OCI-M2 (cell line): ENCODE results near the gene COG2.

Experiments used
- DNase-seq: peaks from one replicate; lab custom pipeline; 2025; ENCODE audit not compliant: unreplicated experiment; lab: John Stamatoyannopoulos, UW

COG2 gene

DNA sequence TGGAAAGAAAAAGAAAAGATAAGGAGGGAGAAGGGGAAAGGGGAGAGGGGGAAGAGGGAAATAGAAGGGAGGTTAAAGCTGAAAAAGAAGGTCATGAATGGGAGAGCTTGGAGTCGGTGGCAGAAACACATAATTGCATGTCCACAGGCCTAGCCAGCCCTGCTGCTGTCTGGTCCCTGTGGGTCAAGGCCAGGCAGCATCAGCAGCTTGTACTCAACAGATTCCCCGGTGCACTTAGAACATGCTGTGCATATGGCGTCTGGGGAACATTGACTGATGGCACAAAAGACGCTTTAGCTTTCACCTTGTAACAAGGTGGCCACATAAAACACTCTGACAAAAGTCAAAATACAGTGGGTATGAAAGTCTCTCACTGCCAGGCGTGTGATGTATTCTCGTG, 25.9 kb downstream of the COG2 start:
- DNase-seq: no peak

DNA sequence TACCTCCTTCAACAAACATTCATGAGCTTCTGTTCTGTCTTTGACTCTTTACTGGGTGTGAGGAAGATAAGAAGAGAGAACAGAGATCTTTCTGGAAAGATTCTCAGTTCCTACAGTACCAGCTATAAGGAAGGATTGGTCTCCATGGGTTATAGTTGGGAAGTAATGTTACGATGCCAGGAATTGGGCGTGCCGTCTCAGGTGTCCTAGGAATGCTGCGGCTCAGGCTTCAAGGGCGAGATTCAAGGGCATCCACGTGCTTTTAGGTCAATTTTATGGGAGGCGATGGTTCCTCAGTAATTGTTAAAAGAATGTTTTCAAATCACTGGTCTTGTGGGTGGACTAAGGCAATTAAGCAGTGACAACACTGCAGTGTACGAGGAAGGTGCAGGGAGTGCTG, 27.3 kb downstream of the COG2 start:
- DNase-seq: no peak

DNA sequence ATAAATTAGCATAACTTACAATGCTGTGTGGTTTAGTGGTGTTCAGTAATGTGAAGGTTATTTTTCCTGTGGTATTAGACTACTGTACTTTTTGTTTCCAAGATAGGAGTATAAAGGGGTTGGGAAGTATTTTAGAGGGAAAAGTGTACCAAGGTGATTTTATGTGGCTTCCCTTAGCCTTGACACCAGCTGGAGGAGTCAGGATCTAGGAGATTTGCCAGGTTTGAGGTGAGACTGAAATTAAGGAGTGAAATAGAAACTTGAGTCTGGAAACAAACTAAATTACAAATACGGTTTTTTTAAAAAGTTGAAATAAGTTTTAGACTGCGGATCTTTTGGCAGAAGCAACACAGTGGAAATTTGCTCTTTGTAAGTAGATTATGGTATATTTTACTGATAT, 32.3 kb downstream of the COG2 start:
- DNase-seq: no peak

DNA sequence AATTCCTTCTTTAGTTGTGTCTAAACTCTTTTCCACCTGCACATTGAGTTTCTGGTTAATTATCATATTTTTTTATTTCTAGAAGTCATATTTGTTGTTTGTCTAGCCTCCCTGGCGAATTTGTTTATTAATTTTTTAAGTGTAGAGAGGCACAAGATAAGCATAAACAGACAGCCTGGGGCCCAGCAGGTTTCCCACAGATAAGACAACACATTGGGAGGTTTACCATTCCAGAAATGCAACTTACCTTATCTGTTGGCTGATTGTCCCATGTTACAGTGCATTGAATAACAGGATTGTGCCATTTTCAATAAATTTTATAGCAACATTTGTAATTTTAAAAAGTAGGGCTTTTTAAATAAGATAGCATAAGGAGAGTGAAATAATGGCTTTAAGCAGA, 34.9 kb downstream of the COG2 start:
- no peak for DNase-seq

DNA sequence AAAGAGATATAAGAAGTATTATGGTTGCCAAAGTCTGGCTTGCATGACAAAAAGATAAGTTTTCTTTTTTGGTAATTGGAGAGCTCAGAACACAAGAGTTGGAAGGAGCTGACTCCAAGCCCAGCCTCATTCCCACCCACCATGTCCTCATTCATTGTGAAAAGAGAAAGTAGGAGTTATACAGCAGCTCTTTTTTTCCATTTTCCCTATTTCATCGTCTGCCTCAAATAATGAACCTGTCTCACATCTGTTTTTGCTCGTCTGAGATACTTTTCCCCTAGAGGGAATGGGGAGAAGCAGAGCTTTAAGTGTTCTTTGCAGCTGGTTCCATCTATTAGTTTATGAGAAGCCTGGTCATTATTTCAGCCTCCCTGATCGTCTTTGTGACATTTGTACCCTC, 36.9 kb downstream of the COG2 start:
- no peak for DNase-seq

GRCh38 chr1:230679825-230680224, 37.5 kb downstream of the COG2 start:
- no peak for DNase-seq

GRCh38 chr1:230680300-230681025, 38.2 kb downstream of the COG2 start:
- DNase-seq: no peak

DNA sequence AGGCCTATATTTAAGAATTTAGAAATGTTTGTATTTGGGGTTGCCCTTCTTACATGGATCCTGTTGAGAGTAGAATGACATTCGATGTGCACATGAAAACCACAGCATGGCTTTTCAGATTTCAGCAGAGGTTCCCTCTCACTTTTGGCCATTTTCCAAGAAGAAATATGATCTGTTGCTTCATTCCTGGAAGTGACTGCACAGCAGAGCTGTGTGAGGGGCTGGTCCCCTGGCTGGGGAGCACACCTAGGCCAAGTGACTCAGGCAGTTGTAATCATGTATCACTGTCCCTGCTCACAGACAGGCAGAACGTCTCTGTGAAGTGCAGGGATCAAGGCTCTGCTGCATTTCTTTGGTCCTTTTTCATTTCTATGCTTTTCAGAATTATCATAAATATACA, 39.3 kb downstream of the COG2 start:
- no peak for DNase-seq

DNA sequence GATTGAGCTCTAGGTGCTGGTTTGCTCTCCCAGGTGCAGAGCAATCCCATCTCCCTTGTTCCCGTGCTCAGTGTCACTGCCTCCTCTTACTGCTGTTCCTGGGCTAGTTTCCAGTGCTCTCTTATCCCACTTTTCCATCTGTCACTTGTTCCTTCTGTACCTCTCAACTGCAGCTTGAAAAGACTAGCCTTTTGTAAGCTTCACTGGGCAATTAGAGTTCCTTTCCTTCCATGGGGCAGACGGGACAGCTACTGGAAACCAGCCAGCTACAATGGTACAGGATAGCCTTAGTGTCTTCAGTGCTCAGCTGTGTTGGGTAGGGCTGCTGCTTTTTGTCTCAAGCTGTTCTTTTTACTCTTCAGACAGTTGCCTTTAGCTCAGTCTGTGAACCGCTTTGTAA, 40.0 kb downstream of the COG2 start:
- DNase-seq: no peak

- no peak for DNase-seq
These were observed 40.8 kb downstream of the COG2 start for GRCh38 chr1:230682882-230683610.

GRCh38 chr1:230684146-230684545, 41.9 kb downstream of the COG2 start:
- no peak for DNase-seq

GRCh38 chr1:230684998-230685397, 42.7 kb downstream of the COG2 start:
- no peak for DNase-seq

DNA sequence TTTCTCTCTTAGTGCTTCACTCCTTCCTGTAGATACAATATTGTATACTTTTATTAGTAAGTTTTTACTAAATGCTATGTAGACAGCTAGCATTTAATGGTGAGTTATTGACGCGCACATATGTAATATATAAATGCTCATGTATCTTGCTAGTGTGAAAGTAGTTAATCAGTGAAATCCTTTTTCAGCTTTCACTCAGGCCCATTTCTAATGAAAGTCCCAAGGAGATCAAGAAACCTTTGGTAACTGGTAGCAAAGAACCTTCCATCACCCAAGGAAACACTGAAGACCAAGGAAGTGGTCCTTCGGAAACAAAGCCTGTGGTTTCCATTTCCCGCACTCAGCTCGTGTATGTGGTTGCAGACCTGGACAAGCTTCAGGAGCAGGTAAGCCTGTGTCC, 44.5 kb downstream of the COG2 start:
- no peak for DNase-seq

DNA sequence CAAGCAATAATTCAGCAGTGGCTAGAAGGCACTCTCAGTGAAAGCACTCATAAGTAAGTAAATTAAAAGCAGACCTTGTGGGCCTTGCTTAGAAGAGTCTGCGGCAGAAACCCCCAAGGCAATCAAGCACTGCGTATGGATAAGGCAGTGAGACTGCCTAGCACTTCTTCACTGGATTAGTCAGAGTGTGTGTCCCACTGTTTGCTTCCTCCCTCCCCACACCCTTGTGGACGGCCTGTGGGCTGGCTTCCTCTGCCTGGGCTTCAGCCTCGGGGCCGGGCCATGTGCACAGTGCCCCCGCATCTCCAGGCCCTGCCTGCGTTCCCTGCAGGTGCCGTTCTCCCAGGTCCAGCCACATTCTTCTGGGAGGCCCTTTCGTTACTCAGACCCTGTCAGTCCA, 47.8 kb downstream of the COG2 start:
- DNase-seq: no peak

DNA sequence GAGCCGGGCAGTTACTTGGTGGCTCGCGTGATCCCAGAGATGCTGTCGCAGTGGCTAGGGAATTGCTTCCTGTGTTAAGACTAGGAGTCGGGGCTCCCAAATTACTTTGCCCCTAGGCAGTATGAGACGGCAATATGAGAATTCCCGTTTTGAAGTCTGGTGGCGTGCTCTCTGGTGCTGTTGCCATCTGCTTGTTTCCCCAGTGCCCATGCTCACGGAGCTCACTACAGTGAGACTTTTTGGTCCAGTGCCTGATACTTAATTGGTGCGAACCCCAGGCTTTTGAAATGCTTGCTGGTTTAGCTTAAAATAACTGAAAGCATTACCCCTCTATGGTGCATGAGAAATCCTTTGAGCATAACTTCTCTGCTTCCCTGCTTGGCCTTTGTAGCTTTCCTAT, 49.3 kb downstream of the COG2 start:
- DNase-seq: no peak

DNA sequence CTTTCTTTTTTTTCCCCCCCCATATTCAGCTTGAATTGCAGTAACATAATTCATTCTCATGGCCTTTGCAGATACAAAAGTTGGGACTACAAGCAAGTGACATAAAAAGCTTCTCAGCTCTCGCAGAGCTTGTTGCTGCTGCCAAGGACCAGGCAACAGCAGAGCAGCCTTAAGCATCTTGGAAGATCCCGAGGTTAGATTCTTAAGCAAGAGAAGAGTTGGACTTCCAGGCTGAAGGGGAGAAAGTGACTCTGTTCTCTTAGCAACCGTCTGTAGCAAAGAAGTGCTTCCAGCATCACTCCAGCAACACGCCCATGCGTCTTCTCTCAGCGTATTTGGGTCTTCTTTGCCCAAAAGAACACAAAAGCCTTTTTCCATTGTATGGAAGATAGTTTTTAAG, 50.9 kb downstream of the COG2 start:
- no peak for DNase-seq

DNA sequence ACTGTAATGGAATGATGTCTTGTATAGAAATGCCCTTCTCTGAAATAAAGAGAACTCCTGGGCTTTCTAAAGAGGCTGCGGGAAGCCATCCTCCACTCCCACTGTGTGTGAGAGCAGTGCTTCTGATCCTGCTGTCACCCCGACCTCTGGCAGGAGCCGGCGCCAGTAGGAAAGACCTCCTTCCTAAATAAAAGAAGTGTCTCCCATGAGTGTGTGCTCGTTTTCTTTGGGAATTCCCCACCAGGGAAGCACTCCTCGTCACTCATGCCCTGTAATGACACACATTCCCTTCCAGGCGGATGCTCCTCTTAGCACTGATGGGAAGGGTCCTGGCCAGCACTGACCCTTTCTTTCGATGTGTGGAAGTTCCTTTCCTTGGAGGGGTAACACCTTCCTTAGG, 51.5 kb downstream of the COG2 start:
- DNase-seq: no peak

- DNase-seq: no peak
These were observed 52.2 kb downstream of the COG2 start for GRCh38 chr1:230694464-230694863.

- DNase-seq: no peak
These were observed 52.7 kb downstream of the COG2 start for GRCh38 chr1:230694991-230695390.

DNA sequence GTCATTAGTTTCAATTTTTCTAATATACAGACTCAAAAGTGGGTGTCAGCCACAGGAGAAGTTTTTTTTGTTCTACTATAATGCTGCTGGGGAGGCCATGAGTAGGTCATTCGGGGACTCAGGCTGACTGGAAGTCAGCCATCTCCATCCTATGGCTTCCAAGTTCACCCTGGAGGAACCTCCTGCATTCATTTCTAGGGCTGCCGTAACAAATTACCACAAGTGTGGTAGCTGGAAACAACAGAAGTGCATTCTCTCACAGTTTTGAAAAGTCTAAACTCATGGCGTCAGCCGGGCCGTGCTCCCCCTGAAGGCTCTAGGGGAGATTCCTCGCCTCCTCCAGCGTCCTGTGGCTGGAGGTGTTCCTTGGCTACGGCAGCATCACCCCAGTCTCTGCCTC, 53.9 kb downstream of the COG2 start:
- DNase-seq: no peak

DNA sequence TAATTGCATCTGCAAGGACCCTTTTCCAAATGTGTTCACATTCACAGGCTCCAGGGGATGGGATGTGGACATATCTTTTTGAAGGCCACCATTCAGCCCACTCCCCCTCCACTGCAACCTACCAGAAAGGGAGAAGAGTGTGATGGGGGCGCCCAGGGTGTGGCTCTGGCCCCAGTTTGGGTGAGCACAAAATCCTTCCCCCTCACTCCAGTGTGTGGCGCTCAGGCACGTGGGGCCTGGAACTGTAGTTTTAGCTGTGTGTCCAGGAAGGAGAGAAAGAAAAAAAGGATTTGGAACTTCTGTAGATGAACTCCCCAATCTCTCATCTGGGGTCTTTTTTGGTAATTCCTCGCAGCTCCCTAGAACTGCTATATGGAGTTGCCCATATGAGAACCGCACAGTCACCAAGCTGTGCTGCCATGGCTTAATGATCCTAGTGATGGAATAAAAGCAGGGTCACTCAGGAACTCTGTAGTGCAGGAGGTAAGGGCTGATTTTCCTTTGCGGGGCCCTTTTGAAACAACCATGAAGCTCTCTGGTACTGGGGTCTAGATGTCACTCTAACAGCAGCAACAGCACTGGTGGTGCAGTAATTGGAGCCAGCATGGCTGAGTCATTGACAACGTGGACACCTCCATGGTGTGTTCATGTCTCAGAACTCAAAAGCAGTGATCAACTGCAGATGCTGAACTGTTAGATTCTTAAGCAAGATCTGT, 54.6 kb downstream of the COG2 start:
- DNase-seq: no peak

DNA sequence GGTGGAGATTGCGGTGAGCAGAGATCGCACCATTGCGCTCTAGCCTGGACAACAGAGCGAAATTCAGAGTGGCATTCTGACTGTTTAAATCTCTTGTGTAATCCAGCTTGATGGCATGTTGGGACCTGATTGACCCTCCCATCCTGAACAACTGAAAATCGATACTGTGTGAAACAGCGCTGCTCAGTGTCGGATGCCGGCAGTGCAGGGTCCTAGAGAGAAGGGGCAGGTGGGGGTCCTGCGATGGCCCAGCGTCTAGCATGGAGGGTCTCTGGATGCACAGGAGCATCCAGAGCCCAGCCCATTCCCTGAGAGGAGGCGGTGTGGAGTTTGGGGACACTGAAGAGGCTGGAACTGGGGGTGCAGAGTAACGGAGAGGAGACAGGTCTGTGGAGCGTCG, 55.8 kb downstream of the COG2 start:
- DNase-seq: no peak
